A549 (cell line): ENCODE measurements around the gene SELENOM. TPM values are rescaled to one million over a fixed set of nuclear protein-coding genes. Genes with fewer than 3 reads are reported as not detected.

Source experiments
- ATAC-seq, 2 experiments: fragments of 200-7000 bp in 1 of 2; fragments of >200 bp in 1 of 2; cut with Nextera tagmentation in 1 of 2; cut with Tn5 transposase in 1 of 2; 3 replicates each; pipeline versions ENCODE4 v1.8.0 to v1.9.1; 2018 to 2020; ENCODE audit warnings: mild to moderate bottlenecking in 1 of 2, moderate library complexity in 1 of 2
- CTCF ChIA-PET: fragments of 300-600 bp; sonication (Branson Sonifier 250); formaldehyde crosslinking; extraction: SDS; loops from one replicate; lab custom pipeline; 2021; ENCODE audit warnings: antibody characterized with exemption, inconsistent platforms; lab: Yijun Ruan, JAX
- POLR2A ChIA-PET: fragments of 350-600 bp; formaldehyde crosslinking; extraction: SDS; loops from one replicate; lab custom pipeline; 2021; ENCODE audit warnings: antibody characterized with exemption, inconsistent platforms; lab: Yijun Ruan, JAX
- DNase-seq, 2 experiments: peaks; one replicate each; pipeline versions ENCODE4 v3.0.0 to v3.0.0-alpha.2; 2011 to 2016; ENCODE audit warnings: low read depth in 1 of 2, low spot score in 1 of 2
- FAIRE-seq: peaks from 2 replicates; lab custom pipeline; 2011; peaks lifted over from hg19 to GRCh38; lab: Jason Lieb, UNC
- H3K27ac ChIP-seq, 2 experiments: fragments of >200 bp; sonication (Bioruptor Twin); formaldehyde crosslinking; 3 replicates each; pipeline ENCODE4 v1.5.1; 2016 to 2017
- H3K4me1 ChIP-seq: fragments of >200 bp; sonication (Bioruptor Twin); formaldehyde crosslinking; 3 replicates; pipeline ENCODE4 v1.6.1; 2016
- H3K4me2 ChIP-seq: fragments of >200 bp; sonication (Bioruptor Twin); formaldehyde crosslinking; 3 replicates; pipeline ENCODE4 v1.6.1; 2016
- H3K4me3 ChIP-seq: fragments of >200 bp; sonication (Bioruptor Twin); formaldehyde crosslinking; 3 replicates; pipeline ENCODE4 v1.5.1; 2016
- H3K9me3 ChIP-seq: fragments of >200 bp; sonication (Bioruptor Twin); formaldehyde crosslinking; 3 replicates; pipeline ENCODE4 v1.6.1; 2016
- BHLHE40 ChIP-seq: IDR thresholded peaks from 2 replicates; pipeline ENCODE4 v1.6.1; 2012; ENCODE audit warnings: low read depth, low read length, inconsistent platforms
- CHD2 ChIP-seq: fragments of 150-350 bp; IDR thresholded peaks from 2 replicates; pipeline ENCODE4 v1.6.1; 2014; ENCODE audit warnings: low read length; ENCODE audit not compliant: partially characterized antibody
- FOSL2 ChIP-seq, 2 experiments: fragments of 450-650 bp in 1 of 2; fragments of >200 bp in 1 of 2; sonication (Bioruptor Twin) in 1 of 2; formaldehyde crosslinking; IDR thresholded peaks; 2 replicates each; pipeline versions ENCODE4 v1.5.0 to v1.6.1; 2016 to 2020; ENCODE audit warnings: mild to moderate bottlenecking in 1 of 2, moderate library complexity in 1 of 2
- HOXB5 ChIP-seq: fragments of 250-450 bp; sonication (Bioruptor Pico); IDR thresholded peaks from 2 replicates; pipeline ENCODE4 v1.5.0; 2020; ENCODE audit warnings: mild to moderate bottlenecking, moderate library complexity
- JUN ChIP-seq, 2 experiments: fragments of >200 bp; sonication (Bioruptor Twin); formaldehyde crosslinking; IDR thresholded peaks; 2 replicates in 1 of 2; 3 replicates in 1 of 2; pipeline ENCODE4 v1.6.1; 2016 to 2017
- MAZ ChIP-seq: fragments of 150-350 bp; IDR thresholded peaks from 2 replicates; pipeline ENCODE4 v1.6.1; 2014; ENCODE audit warnings: antibody characterized with exemption, low read depth, low read length, borderline replicate concordance
- NR3C1 ChIP-seq: fragments of >200 bp; sonication (Bioruptor Twin); formaldehyde crosslinking; IDR thresholded peaks from 3 replicates; pipeline ENCODE4 v1.6.1; 2017
- PHF8 ChIP-seq: fragments of 200-600 bp; sonication (generic); IDR thresholded peaks from 2 replicates; pipeline ENCODE4 v1.6.1; 2016; ENCODE audit warnings: low read depth, mild to moderate bottlenecking, antibody characterized with exemption, moderate library complexity, borderline replicate concordance
- POLR2A ChIP-seq: IDR thresholded peaks from 2 replicates; pipeline ENCODE4 v1.6.1; 2012; ENCODE audit warnings: mild to moderate bottlenecking, low read length
- RAD21 ChIP-seq, 2 experiments: fragments of >200 bp in 1 of 2; sonication (Bioruptor Twin) in 1 of 2; formaldehyde crosslinking in 1 of 2; IDR thresholded peaks in 1 of 2; conservative IDR thresholded peaks in 1 of 2; 2 replicates in 1 of 2; 3 replicates in 1 of 2; pipeline ENCODE4 v1.6.1; 2012 to 2018; ENCODE audit warnings: inconsistent platforms in 1 of 2
- RARB ChIP-seq: fragments of 250-450 bp; sonication (Bioruptor Pico); IDR thresholded peaks from 2 replicates; pipeline ENCODE4 v1.8.0; 2021; ENCODE audit warnings: mild to moderate bottlenecking, moderate library complexity
- ZC3H11A ChIP-seq: fragments of 450-650 bp; IDR thresholded peaks from 2 replicates; pipeline ENCODE4 v1.6.1; 2014; ENCODE audit warnings: antibody characterized with exemption, mild to moderate bottlenecking
- WGBS: methylation state at CpG from one replicate; pipeline ENCODE4 v1.1.6; 2017; ENCODE audit errors: missing lambda C conversion rate; 5-methylcytosine and 5-hydroxymethylcytosine counted together
- polyA plus RNA-seq, 4 experiments: library from polyadenylated mRNA; depleted of rRNA in 3 of 4; stranded (reverse); fragments of >200 nt; fragmentation: RNase III in 1 of 4; extraction: RNeasy Plus Mini Kit Qiagen cat#74134 plus additional on column Dnase treatment in 1 of 4; gene quantifications; 2 replicates in 3 of 4; 3 replicates in 1 of 4; pipeline ENCODE4 v1.2.3, GENCODE V29; 2011 to 2017
- TF ChIP-seq, protein P1 (sequence below): fragments of >200 bp; sonication (Bioruptor Twin); formaldehyde crosslinking; IDR thresholded peaks from 3 replicates; pipeline ENCODE4 v1.6.1; 2016
- TF ChIP-seq, protein P2 (sequence below): fragments of 250-450 bp; sonication (Bioruptor Pico); IDR thresholded peaks from 2 replicates; pipeline ENCODE4 v1.5.0; 2021; ENCODE audit warnings: mild to moderate bottlenecking, moderate library complexity, borderline replicate concordance
- TF ChIP-seq, protein P3 (sequence below): fragments of >200 bp; sonication (Bioruptor Twin); formaldehyde crosslinking; IDR thresholded peaks from 2 replicates; pipeline ENCODE4 v1.6.1; 2016
- TF ChIP-seq, protein P4 (sequence below): IDR thresholded peaks from 2 replicates; pipeline ENCODE4 v1.6.1; 2012; ENCODE audit warnings: low read depth, borderline replicate concordance

The SELENOM gene
- polyA plus RNA-seq, 2 of the 4 experiments (the other 2 are of a cell fraction), result 15.3 to 46.5 TPM

DNA sequence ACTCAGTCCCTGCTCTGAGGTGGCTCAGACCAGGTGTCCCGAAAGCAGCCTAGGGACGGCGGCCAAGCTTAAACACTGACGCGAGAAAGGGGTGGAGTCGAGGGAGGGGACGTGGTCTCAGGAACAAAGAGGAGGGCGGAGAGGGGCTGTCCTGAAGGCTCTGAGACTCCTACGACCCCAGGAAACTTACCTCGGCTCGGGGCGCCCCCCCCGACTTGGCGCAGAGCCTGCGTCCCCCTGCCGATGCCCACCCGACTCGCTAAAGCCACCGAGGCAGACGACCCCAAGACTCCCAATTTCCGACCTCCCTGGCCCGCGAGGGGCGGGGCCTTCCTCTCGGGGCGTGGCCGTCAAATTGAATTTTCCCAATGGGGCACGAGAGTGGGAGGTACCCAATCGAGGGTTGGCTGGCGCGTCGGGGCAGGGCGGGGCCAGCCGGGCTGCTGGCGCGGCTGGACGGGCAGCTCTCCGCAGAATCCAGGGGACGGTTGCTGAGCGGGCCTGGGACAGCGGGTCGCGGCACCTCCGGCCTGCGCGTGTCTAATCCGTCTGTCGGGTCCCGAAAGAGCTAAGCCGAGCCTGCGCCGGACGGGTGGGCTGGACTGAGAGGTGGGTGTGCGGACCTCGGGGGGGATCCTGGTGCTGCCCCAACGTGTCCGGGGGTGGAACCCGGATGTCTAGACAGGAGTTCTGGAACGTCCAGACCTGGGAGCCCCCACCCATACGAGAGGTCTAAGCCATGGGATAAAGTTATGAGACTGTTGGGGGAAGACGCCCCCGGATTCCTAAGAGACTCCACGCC is 26.3 kb downstream of the SELENOM start, which contains the start of gene SMTN:
Gene SMTN, plus strand, starts transcription at position 471 of the 802 bp plus-strand sequence. CDS start 1,941 bp downstream, outside the sequence.
- peak within 1 kb of the TSS; percentile 95 for H3K4me3 ChIP-seq
- 9% methylated on average over 7 of the region's 63 CpGs for WGBS
- peak within 1 kb of the TSS; percentile 99 for H3K4me2 ChIP-seq
- peaks cover 26% of the 10 kb centered on the region for H3K4me1 ChIP-seq
- peak within 1 kb of the TSS; percentile 92 to 94 for H3K27ac ChIP-seq
- ChIA-PET CTCF (interaction anchor here (0.9 to 2.8 kb wide), 8 partner anchors 11 to 160 kb away, joined by 3 to 34 read pairs (median 3); no protein-coding TSS in a partner anchor), POLR2A (interaction anchor here (0.6 to 4.3 kb wide), 6 partner anchors 11 to 112 kb away, joined by 3 to 58 read pairs (median 4); partner anchors contain the start of genes MORC2, SELENOM and TUG1)
- FAIRE-seq (no peak), DNase-seq (peak; percentile 80 to 82), ATAC-seq (peak; percentile 80 to 86)
- H3K9me3 ChIP-seq, result no peaks in the 10 kb centered on the region
- no peak for TF ChIP-seq NR3C1
- TF ChIP-seq PHF8, result peak; percentile 36; the same call in 1 of the 2 replicates
- TF ChIP-seq, protein P1, sequence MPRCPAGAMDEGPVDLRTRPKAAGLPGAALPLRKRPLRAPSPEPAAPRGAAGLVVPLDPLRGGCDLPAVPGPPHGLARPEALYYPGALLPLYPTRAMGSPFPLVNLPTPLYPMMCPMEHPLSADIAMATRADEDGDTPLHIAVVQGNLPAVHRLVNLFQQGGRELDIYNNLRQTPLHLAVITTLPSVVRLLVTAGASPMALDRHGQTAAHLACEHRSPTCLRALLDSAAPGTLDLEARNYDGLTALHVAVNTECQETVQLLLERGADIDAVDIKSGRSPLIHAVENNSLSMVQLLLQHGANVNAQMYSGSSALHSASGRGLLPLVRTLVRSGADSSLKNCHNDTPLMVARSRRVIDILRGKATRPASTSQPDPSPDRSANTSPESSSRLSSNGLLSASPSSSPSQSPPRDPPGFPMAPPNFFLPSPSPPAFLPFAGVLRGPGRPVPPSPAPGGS, result 0 out of 3 replicates have a peak, but pooled peaks have one; percentile 24
- 0 out of 5 replicates have a peak, but pooled peaks of 1 of the 2 experiments have one; percentile 10 for TF ChIP-seq RAD21 (conservative IDR thresholded peaks at IDR 0.05 in 1 of 2, IDR thresholded peaks at IDR 0.05 in 1 of 2)
- 0 out of 5 replicates have a peak, but pooled peaks of 1 of the 2 experiments have one; percentile 41 for TF ChIP-seq JUN (IDR thresholded peaks at IDR 0.05)
- no peak for TF ChIP-seq RARB
- TF ChIP-seq BHLHE40, result peak; percentile 68
- no peak for TF ChIP-seq ZC3H11A
- TF ChIP-seq POLR2A, result peak; percentile 73; the same call in 1 of the 2 replicates

DNA sequence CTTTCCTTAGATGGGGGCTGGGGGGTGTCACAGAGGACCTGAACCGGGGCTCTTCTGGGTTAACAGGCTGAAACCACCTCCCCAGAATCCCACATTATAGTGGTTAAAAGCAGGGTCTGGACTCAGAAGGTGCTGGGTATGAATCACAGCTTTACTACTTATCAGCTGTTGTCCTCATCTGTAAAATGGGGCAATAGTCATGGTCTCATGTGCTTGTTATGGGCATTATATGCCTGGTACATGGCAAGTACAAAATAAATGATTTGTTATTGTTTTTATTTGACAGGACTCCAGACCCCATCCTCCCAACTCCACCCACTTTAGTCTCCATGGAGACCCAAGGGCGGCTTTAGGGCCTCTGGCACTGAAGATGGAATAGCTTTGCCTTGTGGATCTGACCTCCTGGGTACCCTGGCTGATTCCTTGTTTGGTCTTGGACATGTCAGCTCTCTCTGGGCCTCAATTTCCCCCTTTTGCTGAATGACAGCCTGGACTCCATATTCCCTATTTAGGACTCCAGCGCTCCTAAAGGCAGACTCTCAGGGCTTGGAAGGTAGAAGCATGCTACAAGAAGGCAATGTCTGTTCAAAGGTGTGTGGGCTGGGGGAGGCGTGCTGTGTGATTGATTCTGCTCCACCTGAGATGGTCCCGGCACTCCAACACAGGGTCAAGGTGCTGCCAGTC is 27.1 kb downstream of the SELENOM start:
- no peak for TF ChIP-seq CHD2
- TF ChIP-seq, protein P2, sequence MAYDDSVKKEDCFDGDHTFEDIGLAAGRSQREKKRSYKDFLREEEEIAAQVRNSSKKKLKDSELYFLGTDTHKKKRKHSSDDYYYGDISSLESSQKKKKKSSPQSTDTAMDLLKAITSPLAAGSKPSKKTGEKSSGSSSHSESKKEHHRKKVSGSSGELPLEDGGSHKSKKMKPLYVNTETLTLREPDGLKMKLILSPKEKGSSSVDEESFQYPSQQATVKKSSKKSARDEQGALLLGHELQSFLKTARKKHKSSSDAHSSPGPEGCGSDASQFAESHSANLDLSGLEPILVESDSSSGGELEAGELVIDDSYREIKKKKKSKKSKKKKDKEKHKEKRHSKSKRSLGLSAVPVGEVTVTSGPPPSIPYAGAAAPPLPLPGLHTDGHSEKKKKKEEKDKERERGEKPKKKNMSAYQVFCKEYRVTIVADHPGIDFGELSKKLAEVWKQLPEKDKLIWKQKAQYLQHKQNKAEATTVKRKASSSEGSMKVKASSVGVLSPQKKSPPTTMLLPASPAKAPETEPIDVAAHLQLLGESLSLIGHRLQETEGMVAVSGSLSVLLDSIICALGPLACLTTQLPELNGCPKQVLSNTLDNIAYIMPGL (CRISPR knock-in tag), result no peak
- TF ChIP-seq, protein P3, sequence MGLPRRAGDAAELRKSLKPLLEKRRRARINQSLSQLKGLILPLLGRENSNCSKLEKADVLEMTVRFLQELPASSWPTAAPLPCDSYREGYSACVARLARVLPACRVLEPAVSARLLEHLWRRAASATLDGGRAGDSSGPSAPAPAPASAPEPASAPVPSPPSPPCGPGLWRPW, result no peak
- no peak for TF ChIP-seq HOXB5 (CRISPR knock-in tag)
- no peak for TF ChIP-seq FOSL2 (IDR thresholded peaks at IDR 0.05)
- no peak for TF ChIP-seq FOSL2 (CRISPR knock-in tag; IDR thresholded peaks at IDR 0.05)
- TF ChIP-seq, protein P4, sequence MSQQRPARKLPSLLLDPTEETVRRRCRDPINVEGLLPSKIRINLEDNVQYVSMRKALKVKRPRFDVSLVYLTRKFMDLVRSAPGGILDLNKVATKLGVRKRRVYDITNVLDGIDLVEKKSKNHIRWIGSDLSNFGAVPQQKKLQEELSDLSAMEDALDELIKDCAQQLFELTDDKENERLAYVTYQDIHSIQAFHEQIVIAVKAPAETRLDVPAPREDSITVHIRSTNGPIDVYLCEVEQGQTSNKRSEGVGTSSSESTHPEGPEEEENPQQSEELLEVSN, result no peak
- TF ChIP-seq BHLHE40, result no peak
- no peak for TF ChIP-seq MAZ
- ChIA-PET POLR2A (interaction anchor here (0.6 to 4.3 kb wide), 6 partner anchors 11 to 112 kb away, joined by 3 to 58 read pairs (median 4); partner anchors contain the start of genes MORC2, SELENOM and TUG1), CTCF (interaction anchor here (0.9 to 2.8 kb wide), 3 partner anchors 16 to 46 kb away, joined by 3 to 9 read pairs (median 3); no protein-coding TSS in a partner anchor)
- H3K4me1 ChIP-seq, result peaks cover 26% of the 10 kb centered on the region
- peak overlapping the region; percentile 92 to 94 for H3K27ac ChIP-seq
- ATAC-seq (no peak; a peak in 1 of 6 replicates), DNase-seq (no peak), FAIRE-seq (no peak)
- 37% methylated on average over 5 of the region's 5 CpGs for WGBS
- H3K9me3 ChIP-seq, result no peaks in the 10 kb centered on the region
- peak overlapping the region; percentile 99 for H3K4me2 ChIP-seq
- peak overlapping the region; percentile 95 for H3K4me3 ChIP-seq
